Smooth muscle cell (in vitro differentiated cells): Measurements from ENCODE around the gene FGG. TPM values are rescaled to one million over a fixed set of nuclear protein-coding genes. Genes with fewer than 3 reads are reported as not detected.

Experiments
- DNase-seq: peaks from one replicate; lab custom pipeline; 2025; ENCODE audit not compliant: unreplicated experiment; lab: John Stamatoyannopoulos, UW
- H2AFZ ChIP-seq: fragments of 200-600 bp; sonication (generic); 2 replicates; pipeline ENCODE4 v1.6.0; 2016; ENCODE audit warnings: antibody characterized with exemption, low read depth, mild to moderate bottlenecking
- H3F3A ChIP-seq: fragments of 200-600 bp; sonication (generic); 2 replicates; pipeline ENCODE4 v1.6.0; 2017; ENCODE audit warnings: antibody characterized with exemption, low read depth
- H3K27ac ChIP-seq: fragments of 200-600 bp; sonication (generic); 2 replicates; pipeline ENCODE4 v1.5.1; 2016; ENCODE audit warnings: low read depth, mild to moderate bottlenecking
- H3K27me3 ChIP-seq: fragments of 200-600 bp; sonication (generic); 2 replicates; pipeline ENCODE4 v1.6.1; 2016; ENCODE audit warnings: low read depth, mild to moderate bottlenecking
- H3K36me3 ChIP-seq: fragments of 200-600 bp; sonication (generic); 2 replicates; pipeline ENCODE4 v1.5.1; 2016; ENCODE audit warnings: low read depth
- H3K4me1 ChIP-seq: fragments of 200-600 bp; sonication (generic); 2 replicates; pipeline ENCODE4 v1.5.1; 2016; ENCODE audit warnings: low read depth
- H3K4me2 ChIP-seq: fragments of 200-600 bp; sonication (generic); 2 replicates; pipeline ENCODE4 v1.6.0; 2016; ENCODE audit warnings: mild to moderate bottlenecking
- H3K4me3 ChIP-seq: fragments of 200-600 bp; sonication (generic); 2 replicates; pipeline ENCODE4 v1.5.1; 2016; ENCODE audit warnings: mild to moderate bottlenecking
- H3K79me2 ChIP-seq: fragments of 200-600 bp; sonication (generic); 2 replicates; pipeline ENCODE4 v1.6.0; 2016; ENCODE audit warnings: low read depth, mild to moderate bottlenecking
- H3K9ac ChIP-seq: fragments of 200-600 bp; sonication (generic); 2 replicates; pipeline ENCODE4 v1.6.0; 2016; ENCODE audit warnings: low read depth
- H3K9me3 ChIP-seq: fragments of 200-600 bp; sonication (generic); replicated peaks from 2 replicates; pipeline ENCODE4 v1.5.1; 2016; ENCODE audit warnings: low read depth
- H4K20me1 ChIP-seq: fragments of 200-600 bp; sonication (generic); 2 replicates; pipeline ENCODE4 v1.6.0; 2016; ENCODE audit warnings: low read depth
- CTCF ChIP-seq: fragments of 200-600 bp; sonication (generic); IDR thresholded peaks from 2 replicates; pipeline ENCODE4 v1.5.1; 2017; ENCODE audit warnings: borderline replicate concordance, mild to moderate bottlenecking, antibody characterized with exemption; ENCODE audit not compliant: insufficient read depth, poor library complexity, severe bottlenecking
- WGBS: methylation state at CpG from one replicate; pipeline ENCODE4 v1.1.7; 2016; ENCODE audit warnings: low lambda C conversion rate; 5-methylcytosine and 5-hydroxymethylcytosine counted together
- polyA plus RNA-seq: library from polyadenylated mRNA; unstranded; fragments of >200 nt; fragmentation: Nextera tagmentation; extraction: Ambion mirVana; gene quantifications from 2 replicates; pipeline ENCODE4 v1.2.1, GENCODE V29; 2016
- total RNA-seq: library from RNA; depleted of rRNA; stranded (reverse); fragments of >200 nt; gene quantifications from 2 replicates; pipeline ENCODE4 v1.2.3, GENCODE V29; 2014

The FGG gene
- total and polyA plus RNA-seq, 2 experiments from 2014 or later: 0.77 TPM; not detected in 1

GRCh38 chr4:154643493-154643892 is 31.0 kb upstream of the FGG start:
- Histone ChIP-seq H3K4me3 (no peak overlapping the region), H3K4me1 (no peaks in the 10 kb centered on the region), H3K9me3 (no peaks in the 10 kb centered on the region), H3K36me3 (no peaks in the 10 kb centered on the region), H3K27ac (no peak overlapping the region), H3K9ac (no peak overlapping the region), H3K4me2 (no peak overlapping the region), H3K27me3 (no peaks in the 10 kb centered on the region), H3K79me2 (no peaks in the 10 kb centered on the region), H2AFZ (no peak overlapping the region), H4K20me1 (no peaks in the 10 kb centered on the region), H3F3A (no peaks in the 10 kb centered on the region)
- TF ChIP-seq CTCF: no peak
- 79% methylated on average over 2 of the region's 2 CpGs for WGBS
- no peak for DNase-seq

GRCh38 chr4:154642373-154643009 is 30.0 kb upstream of the FGG start:
- Histone ChIP-seq H2AFZ (no peak overlapping the region), H3K27ac (no peak overlapping the region), H3K9ac (no peak overlapping the region), H3K4me1 (no peaks in the 10 kb centered on the region), H4K20me1 (no peaks in the 10 kb centered on the region), H3F3A (no peaks in the 10 kb centered on the region), H3K79me2 (no peaks in the 10 kb centered on the region), H3K36me3 (no peaks in the 10 kb centered on the region), H3K4me3 (no peak overlapping the region), H3K27me3 (no peaks in the 10 kb centered on the region), H3K9me3 (no peaks in the 10 kb centered on the region), H3K4me2 (no peak overlapping the region)
- no peak for TF ChIP-seq CTCF
- 87% methylated on average over 5 of the region's 5 CpGs for WGBS
- no peak for DNase-seq

- H3K4me3 ChIP-seq: no peak overlapping the region
- no peak for TF ChIP-seq CTCF
- no peaks in the 10 kb centered on the region for H3K9me3 ChIP-seq
- H2AFZ ChIP-seq: no peak overlapping the region
- no peak overlapping the region for H3K9ac ChIP-seq
- 79% methylated on average over 4 of the region's 4 CpGs for WGBS
- H3F3A ChIP-seq: no peaks in the 10 kb centered on the region
- H3K27ac ChIP-seq: no peak overlapping the region
- DNase-seq: no peak
- no peaks in the 10 kb centered on the region for H4K20me1 ChIP-seq
- no peak overlapping the region for H3K4me2 ChIP-seq
- no peaks in the 10 kb centered on the region for H3K4me1 ChIP-seq
- H3K36me3 ChIP-seq: no peaks in the 10 kb centered on the region
- H3K27me3 ChIP-seq: no peaks in the 10 kb centered on the region
- H3K79me2 ChIP-seq: no peaks in the 10 kb centered on the region
Observed at GRCh38 chr4:154640999-154641398, 28.5 kb upstream of the FGG start.

GRCh38 chr4:154634058-154634457 is 21.6 kb upstream of the FGG start:
- Histone ChIP-seq H3K36me3 (no peaks in the 10 kb centered on the region), H3K79me2 (no peaks in the 10 kb centered on the region), H3F3A (no peaks in the 10 kb centered on the region), H3K9ac (no peak overlapping the region), H3K27ac (no peak overlapping the region), H3K9me3 (no peaks in the 10 kb centered on the region), H2AFZ (no peak overlapping the region), H3K27me3 (peaks cover 31% of the 10 kb centered on the region), H3K4me1 (no peaks in the 10 kb centered on the region), H3K4me2 (no peak overlapping the region), H3K4me3 (no peak overlapping the region), H4K20me1 (no peaks in the 10 kb centered on the region)
- no peak for TF ChIP-seq CTCF
- WGBS: 77% methylated on average over 3 of the region's 3 CpGs
- no peak for DNase-seq
